Activated CD4-positive, alpha-beta memory T cell treated with anti-CD3 and anti-CD28 coated beads for 36 hours (primary cell): Measurements from ENCODE around the gene FGF3. TPM values are rescaled to one million over a fixed set of nuclear protein-coding genes. Genes with fewer than 3 reads are reported as not detected.

ENCODE experiments used
- CTCF ChIA-PET: fragments of 350-600 bp; sonication (Branson Sonifier 250); formaldehyde crosslinking; loops from one replicate; lab custom pipeline; 2021; ENCODE audit warnings: antibody characterized with exemption, inconsistent platforms; lab: Charles Lee
- POLR2A ChIA-PET: fragments of 350-600 bp; sonication (Branson Sonifier 250); formaldehyde crosslinking; loops from one replicate; lab custom pipeline; 2021; ENCODE audit warnings: antibody characterized with exemption; lab: Charles Lee
- DNase-seq: peaks from one replicate; pipeline ENCODE4 v3.0.0-alpha.2; 2020
- H3K27ac Mint-ChIP-seq: one replicate; pipeline ENCODE4 v1.8.0; 2021; ENCODE audit warnings: mixed read lengths
- H3K27me3 Mint-ChIP-seq: one replicate; pipeline ENCODE4 v1.8.0; 2021; ENCODE audit warnings: mixed read lengths
- H3K36me3 Mint-ChIP-seq: one replicate; pipeline ENCODE4 v1.8.0; 2021; ENCODE audit warnings: mixed read lengths
- H3K4me1 Mint-ChIP-seq: one replicate; pipeline ENCODE4 v1.8.0; 2021; ENCODE audit warnings: low read depth, mixed read lengths
- H3K4me3 Mint-ChIP-seq: one replicate; pipeline ENCODE4 v1.8.0; 2021; ENCODE audit warnings: mild to moderate bottlenecking, mixed read lengths
- H3K9me3 Mint-ChIP-seq: one replicate; pipeline ENCODE4 v1.8.0; 2021; ENCODE audit warnings: mixed read lengths
- intact Hi-C: fragments of 100-400 bp; cut with micrococcal nuclease; formaldehyde crosslinking; loops from one replicate; pipeline ENCODE4 v1.15.1; 2023
- total RNA-seq, 2 experiments: library from RNA; stranded (reverse); gene quantifications; one replicate each; pipeline ENCODE4 v1.2.3, GENCODE V29; 2021

Gene FGF3
- total RNA-seq, 2 experiments from 2014 or later = not detected

DNA sequence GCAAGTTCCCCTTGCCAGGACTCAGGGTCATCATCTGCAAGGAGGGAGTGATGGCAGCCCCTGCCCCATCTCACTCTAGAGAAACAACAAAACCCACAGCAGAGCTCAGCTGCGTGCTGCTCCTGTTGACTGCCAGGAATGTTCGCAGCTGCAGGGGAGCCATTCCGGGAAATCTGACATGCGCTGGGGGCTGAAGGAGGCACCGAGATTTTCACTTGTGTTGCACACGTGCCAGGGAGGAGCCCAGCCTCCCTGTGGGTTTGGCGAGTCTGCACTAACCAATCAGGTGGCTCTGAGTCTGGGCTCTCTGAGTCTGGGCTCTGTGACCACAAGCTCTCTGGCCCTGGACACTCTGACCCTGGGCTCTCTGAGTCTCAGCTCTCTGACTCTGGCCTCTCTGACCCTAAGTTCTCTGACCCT, 10.5 kb downstream of the FGF3 start:
- Mint-ChIP-seq H3K27ac (no peak overlapping the region), H3K36me3 (no peaks in the 10 kb centered on the region), H3K9me3 (no peaks in the 10 kb centered on the region), H3K4me3 (no peak overlapping the region), H3K4me1 (no peaks in the 10 kb centered on the region), H3K27me3 (peaks cover 16% of the 10 kb centered on the region)
- intact Hi-C loops = no loop called here
- CTCF ChIA-PET = no interaction called here
- DNase-seq = no peak
- POLR2A ChIA-PET = no interaction called here

DNA sequence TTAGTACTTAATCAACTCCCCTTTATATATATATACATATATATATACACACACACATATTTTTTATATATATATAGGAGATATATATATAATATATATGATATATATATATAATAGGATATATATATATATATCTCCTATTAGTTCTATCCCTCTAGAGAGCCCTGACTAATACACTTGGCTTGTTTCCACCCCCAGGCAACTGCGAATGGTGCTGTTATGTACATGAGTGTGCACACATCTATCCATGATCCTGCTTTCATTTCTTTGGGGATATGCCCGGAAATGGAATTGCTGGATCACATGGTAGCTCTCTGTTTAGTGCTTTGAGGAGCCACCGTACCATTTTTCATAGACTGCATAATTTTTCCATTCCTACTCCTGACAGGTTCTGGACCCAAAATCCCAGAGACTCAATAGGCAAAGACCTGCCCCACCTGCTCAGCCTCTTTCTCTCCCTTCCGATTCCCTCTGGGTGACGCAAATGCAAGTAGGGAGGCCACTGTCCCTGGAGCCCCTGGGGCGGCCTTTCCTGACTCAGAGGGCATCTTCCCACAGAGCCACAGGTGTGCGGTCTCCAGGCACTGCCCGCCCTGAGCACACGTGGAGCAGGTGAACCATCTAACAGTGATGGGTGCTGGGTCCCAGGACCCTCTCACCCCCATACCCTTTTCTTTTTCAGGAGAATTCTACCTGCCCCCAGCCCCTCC, 12.0 kb downstream of the FGF3 start:
- CTCF ChIA-PET = no interaction called here
- POLR2A ChIA-PET = no interaction called here
- DNase-seq = no peak
- peaks cover 16% of the 10 kb centered on the region for H3K27me3 Mint-ChIP-seq
- no peak overlapping the region for H3K27ac Mint-ChIP-seq
- H3K36me3 Mint-ChIP-seq = no peaks in the 10 kb centered on the region
- intact Hi-C loops = no loop called here
- no peak overlapping the region for H3K4me3 Mint-ChIP-seq
- H3K4me1 Mint-ChIP-seq = no peaks in the 10 kb centered on the region
- H3K9me3 Mint-ChIP-seq = no peaks in the 10 kb centered on the region

DNA sequence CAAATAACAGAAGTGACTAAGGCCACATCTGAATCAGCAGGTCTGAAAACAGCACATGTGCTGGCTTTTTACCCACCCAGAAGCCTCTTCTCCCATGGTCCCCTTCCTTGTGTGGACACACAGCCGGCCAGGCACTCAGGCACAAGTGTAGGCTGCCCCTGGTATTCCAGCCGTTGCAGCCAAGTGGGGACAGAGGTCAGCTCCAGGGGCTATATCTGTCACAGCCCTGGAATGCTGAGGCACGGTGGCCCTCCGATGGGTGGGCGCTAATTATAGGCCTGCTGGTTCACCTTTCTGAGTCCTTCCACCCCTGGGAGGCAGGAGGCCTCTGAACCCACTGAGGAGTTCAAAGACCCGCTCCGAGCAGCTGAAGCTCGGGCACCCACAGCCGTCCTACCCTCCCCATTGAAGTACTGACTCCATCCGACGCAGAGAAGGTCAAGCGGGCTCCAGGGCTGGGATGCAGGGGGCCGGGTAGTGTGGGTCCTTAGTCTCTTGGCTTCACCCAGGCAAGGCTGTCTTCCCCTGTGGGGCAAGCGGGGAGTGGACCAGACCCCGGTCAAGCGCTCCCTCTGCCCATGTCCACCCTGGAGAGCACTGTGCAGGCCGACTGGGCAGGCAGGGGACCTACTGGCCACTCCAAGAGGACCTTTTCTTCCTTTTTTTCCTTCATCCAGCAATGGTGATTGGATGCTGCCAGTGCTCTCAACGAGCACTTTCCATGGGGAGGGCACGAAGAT, 14.3 kb downstream of the FGF3 start:
- intact Hi-C loops = no loop called here
- ChIA-PET CTCF (no interaction called here), POLR2A (no interaction called here)
- Mint-ChIP-seq H3K36me3 (no peaks in the 10 kb centered on the region), H3K27ac (no peak overlapping the region), H3K27me3 (peaks cover 12% of the 10 kb centered on the region), H3K4me1 (no peaks in the 10 kb centered on the region), H3K4me3 (no peak overlapping the region), H3K9me3 (no peaks in the 10 kb centered on the region)
- no peak for DNase-seq

DNA sequence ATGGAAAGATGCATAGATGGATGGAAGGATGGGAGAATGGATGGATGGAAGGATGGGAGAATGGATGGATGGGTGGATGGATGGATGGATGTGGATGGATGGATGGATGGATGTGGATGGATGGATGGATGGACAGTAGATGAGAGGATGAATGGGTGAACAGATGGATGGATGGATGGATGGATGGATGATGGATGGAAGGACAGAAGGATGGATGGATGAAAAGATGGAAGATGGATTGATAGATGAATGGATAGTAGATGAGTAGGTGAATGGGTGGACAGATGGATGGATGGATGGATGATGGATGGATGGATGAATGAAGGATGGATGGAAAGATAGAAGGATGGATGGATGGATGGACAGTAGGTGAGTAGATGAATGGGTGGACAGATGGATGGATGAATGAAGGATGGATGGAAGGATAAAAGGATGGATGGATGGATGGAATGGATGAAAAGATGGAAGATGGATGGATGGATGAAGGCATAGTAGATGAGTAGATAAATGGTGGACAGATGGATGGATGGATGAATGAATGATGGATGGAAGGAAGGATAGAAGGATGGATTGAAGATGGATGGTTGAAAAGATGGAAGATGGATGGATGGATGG, 15.5 kb downstream of the FGF3 start:
- ChIA-PET POLR2A (no interaction called here), CTCF (no interaction called here)
- DNase-seq = no peak
- intact Hi-C loops = no loop called here
- Mint-ChIP-seq H3K36me3 (no peaks in the 10 kb centered on the region), H3K9me3 (peaks cover 2% of the 10 kb centered on the region), H3K27ac (no peak overlapping the region), H3K4me3 (no peak overlapping the region), H3K27me3 (peaks cover 9% of the 10 kb centered on the region), H3K4me1 (no peaks in the 10 kb centered on the region)

DNA sequence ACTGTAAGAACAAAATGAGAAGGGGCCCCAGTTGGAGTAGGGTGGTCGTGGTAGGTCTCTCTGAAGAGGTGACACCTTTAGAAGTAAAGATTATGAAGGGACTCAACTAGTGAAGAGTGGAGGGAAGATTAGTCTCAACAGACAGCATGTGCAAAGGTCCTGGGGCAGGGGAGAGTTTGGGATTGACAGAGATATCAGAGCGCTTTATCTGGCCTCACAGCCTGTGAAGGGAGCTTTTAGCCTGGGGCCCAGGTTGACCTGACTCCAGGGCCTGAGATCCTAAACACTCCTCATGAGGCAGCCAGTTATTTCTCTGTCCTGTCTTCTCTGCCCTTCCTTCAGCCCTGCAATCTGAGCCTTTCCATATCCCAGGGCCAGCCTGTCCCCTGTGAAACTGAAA, 16.2 kb downstream of the FGF3 start:
- Mint-ChIP-seq H3K4me3 (no peak overlapping the region), H3K9me3 (peaks cover 2% of the 10 kb centered on the region), H3K4me1 (no peaks in the 10 kb centered on the region), H3K36me3 (no peaks in the 10 kb centered on the region), H3K27ac (no peak overlapping the region), H3K27me3 (peaks cover 4% of the 10 kb centered on the region)
- intact Hi-C loops = no loop called here
- ChIA-PET POLR2A (no interaction called here), CTCF (no interaction called here)
- DNase-seq = no peak

DNA sequence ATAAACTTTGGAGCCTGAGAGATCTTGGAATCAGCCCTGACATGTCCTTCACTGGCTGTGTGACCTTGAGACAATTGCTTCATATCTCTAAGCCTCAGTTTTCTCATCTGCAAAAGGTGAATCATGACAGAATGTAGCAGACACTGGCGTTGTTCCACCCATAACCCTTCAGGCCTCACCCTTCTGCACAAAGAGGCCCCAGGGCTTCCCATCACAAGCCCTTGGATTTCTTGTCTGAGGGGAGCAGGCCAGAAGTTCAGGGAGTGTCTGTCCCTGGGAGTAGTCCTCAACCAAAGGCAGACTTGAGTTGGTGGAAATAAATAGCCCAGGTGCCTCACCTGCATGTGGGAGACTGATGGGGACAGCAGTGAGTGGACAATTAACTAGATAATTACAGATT, 16.6 kb downstream of the FGF3 start:
- ChIA-PET POLR2A (no interaction called here), CTCF (no interaction called here)
- Mint-ChIP-seq H3K9me3 (peaks cover 2% of the 10 kb centered on the region), H3K27ac (no peak overlapping the region), H3K4me3 (no peak overlapping the region), H3K27me3 (peaks cover 3% of the 10 kb centered on the region), H3K36me3 (no peaks in the 10 kb centered on the region), H3K4me1 (no peaks in the 10 kb centered on the region)
- no peak for DNase-seq
- intact Hi-C loops = no loop called here

DNA sequence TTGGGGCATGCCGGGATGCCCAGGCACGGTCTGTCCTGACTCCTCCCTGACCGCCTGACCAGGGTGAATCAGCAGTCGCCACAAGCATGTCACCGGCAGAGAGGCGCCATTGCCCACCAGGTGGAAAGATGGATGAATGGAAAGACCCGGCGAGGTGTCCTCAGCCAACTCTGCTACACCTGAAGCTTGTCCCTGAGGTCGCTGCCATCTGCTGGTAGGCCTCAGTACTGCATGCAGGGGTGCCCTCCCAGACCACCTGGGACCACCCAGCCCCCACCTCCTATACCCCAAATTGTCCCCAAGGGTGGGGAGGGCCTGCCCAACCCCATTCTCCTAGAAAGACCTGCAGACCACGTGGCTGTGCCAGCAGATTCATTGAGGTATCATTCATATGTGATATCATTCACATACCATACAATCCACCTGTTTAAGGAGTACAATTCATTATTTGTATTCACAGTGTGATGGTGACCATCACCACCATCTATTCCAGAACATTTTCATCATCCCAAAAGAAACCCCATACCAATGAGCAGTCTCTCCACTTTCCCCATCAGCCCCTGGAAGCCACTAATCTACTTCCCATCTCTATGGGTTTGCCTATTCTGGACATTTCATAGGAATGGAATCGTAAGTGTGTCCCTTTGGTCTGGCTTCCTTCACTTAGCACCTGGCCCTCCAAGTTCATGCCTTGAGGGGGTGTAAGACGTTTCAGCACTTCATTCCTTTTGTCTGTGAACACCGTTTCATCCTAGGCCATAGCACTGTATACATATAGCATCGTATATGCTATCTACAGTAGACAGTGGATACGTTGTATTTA, 17.5 kb downstream of the FGF3 start:
- ChIA-PET CTCF (no interaction called here), POLR2A (no interaction called here)
- Mint-ChIP-seq H3K4me1 (no peaks in the 10 kb centered on the region), H3K9me3 (peaks cover 2% of the 10 kb centered on the region), H3K27me3 (peaks cover 3% of the 10 kb centered on the region), H3K36me3 (no peaks in the 10 kb centered on the region), H3K27ac (no peak overlapping the region), H3K4me3 (no peak overlapping the region)
- intact Hi-C loops = no loop called here
- DNase-seq = peak; percentile 42

DNA sequence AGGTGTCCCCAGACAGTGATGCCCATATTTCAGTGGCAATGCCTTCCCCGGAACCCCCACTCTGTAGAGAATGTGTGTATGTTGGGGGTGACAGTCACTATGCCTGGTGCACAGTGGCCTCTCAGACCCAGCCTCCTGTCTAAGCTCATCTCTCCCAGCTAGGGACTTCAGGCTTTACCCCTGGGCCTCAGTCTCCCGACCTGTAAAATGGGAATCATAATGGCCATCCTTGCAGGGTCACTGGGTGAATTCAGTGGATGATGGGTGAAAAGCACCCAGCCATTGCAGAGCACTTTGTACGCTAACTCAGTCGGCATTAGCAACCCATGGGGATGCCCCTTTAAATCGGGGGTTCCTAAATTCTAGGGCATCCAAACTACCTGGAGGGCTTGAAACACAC, 18.9 kb downstream of the FGF3 start:
- peaks cover under 1% of the 10 kb centered on the region for H3K27me3 Mint-ChIP-seq
- POLR2A ChIA-PET = no interaction called here
- no peaks in the 10 kb centered on the region for H3K4me1 Mint-ChIP-seq

DNA sequence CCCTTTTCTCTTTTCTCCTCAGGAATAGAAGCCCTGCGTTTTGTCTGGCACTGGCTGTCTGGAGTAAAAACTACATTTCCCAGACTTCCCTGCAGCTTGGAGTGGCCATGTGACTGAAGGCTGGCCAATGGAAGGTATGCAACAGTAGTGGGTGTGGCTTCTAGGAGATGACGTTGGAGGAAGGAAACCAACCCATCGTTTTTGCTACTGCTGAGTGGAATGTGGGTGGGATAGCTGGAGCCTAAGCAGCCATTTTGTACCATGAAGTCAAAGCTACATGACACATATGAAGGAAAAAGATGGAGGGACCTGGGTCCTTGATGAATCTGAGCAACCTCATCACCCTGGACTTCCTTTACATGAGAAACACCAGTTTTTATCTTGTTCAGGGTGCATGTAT, 19.6 kb downstream of the FGF3 start:
- intact Hi-C loops = no loop called here
- Mint-ChIP-seq H3K27me3 (no peaks in the 10 kb centered on the region), H3K36me3 (no peaks in the 10 kb centered on the region), H3K9me3 (peaks cover 2% of the 10 kb centered on the region), H3K4me1 (no peaks in the 10 kb centered on the region), H3K27ac (no peak overlapping the region), H3K4me3 (no peak overlapping the region)
- POLR2A ChIA-PET = no interaction called here
- CTCF ChIA-PET = no interaction called here
- DNase-seq = no peak

More for the DNA sequence above, 18.9 kb downstream of the FGF3 start:
- CTCF ChIA-PET = no interaction called here
- intact Hi-C loops = no loop called here
- Mint-ChIP-seq H3K27ac (no peak overlapping the region), H3K4me3 (no peak overlapping the region), H3K9me3 (peaks cover 2% of the 10 kb centered on the region), H3K36me3 (no peaks in the 10 kb centered on the region)
- no peak for DNase-seq

DNA sequence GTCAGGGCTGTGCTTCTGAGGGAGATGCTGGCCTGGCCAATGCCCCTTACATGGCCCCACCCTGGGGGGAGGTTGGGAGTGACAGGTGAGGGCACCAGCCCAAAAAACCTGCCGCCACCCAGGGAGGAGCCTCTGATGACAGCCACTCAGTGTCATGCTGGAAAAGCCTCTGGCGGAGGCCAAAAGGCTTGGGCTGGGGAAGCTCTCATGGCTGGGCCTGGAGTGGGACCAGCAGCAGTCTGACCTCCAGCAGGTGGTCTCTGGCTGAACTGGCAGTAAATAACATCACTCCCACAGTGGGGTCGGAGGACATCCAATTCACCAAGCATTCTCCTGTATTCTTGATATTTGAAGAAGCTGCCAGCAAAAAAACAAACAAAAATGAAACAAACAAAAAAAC, 20.1 kb downstream of the FGF3 start:
- Mint-ChIP-seq H3K27me3 (no peaks in the 10 kb centered on the region), H3K36me3 (no peaks in the 10 kb centered on the region), H3K9me3 (peaks cover 2% of the 10 kb centered on the region), H3K27ac (no peak overlapping the region), H3K4me3 (no peak overlapping the region), H3K4me1 (no peaks in the 10 kb centered on the region)
- no peak for DNase-seq
- CTCF ChIA-PET = no interaction called here
- intact Hi-C loops = no loop called here
- POLR2A ChIA-PET = no interaction called here

DNA sequence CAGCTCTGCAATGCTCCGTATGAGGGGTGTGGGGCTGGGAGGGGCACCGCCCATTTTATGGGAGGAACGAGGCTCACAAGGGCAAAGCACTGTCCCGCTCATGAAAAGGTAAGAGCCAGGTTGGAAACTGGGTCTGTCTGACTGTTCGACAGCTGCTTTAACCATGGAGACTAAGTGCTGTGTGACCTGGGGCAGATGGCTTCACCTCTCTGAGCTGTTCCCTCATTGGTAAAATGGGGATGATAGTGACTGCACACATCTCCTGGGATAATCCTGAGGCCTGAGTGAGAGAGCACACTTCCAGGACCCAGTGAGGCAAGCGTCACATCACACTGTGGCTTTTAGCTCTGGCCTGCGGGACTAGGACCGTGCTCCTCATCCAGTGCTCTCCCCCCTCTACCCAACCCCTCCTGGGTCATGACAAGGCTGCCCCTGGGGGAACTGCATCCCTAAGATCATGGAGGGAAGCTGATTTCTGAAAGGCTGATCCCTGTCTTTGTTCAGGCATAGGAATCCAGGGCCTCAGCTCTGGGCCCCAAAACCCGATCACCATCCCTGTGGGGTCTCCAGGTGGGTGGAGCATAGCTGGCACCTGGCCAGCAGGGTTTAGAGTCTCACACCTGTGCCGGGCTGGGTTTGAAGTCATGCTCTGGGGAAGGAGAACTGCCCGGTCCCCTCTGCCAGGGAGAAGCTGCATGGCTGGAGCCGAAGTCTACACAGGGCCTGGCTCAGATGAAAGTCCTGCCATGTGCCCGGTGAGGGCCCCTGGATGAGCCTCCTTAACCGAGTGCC, 21.3 kb downstream of the FGF3 start:
- intact Hi-C loops = no loop called here
- ChIA-PET POLR2A (no interaction called here), CTCF (no interaction called here)
- Mint-ChIP-seq H3K27ac (no peak overlapping the region), H3K4me1 (no peaks in the 10 kb centered on the region), H3K9me3 (peaks cover 2% of the 10 kb centered on the region), H3K27me3 (no peaks in the 10 kb centered on the region), H3K4me3 (no peak overlapping the region), H3K36me3 (no peaks in the 10 kb centered on the region)
- no peak for DNase-seq
